ENCODE results near the gene PRMT1. TPM values are rescaled to one million over a fixed set of nuclear protein-coding genes. Genes with fewer than 3 reads are reported as not detected.

PRMT1 gene
- total RNA-seq, 2 donors from 2014 or later, result 116 to 118 TPM

DNA sequence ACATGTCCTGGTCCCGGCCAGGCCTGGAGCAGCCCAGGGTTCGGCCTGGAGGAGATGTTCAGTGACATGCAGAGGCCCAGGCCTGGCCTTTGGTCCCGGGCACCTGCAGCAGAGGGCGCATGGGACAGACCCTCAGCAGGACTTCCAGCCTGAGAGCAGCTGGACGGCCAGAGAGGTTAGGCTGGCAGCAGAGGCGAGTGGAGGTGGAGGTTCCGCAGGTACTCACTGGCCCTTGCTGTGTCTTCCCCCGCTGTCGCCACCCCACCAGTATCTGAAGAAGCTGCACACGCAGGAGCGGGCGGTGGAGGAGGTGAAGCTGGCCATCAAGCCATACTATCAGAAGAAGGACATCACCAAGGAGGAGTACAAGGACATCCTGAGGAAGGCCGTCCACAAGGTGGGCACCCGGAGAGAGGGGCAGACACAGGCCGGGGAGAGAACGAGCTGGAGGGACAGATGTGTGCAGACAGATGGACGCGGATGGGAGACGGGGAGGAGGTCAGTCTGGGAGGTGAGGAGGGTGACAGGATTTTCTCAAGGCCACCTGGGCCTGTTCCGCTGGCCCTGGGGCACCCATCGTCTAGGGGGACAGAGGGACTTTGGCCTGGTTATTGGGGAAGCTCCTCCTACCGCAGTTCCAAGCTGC is 19.5 kb upstream of the PRMT1 start:
- no peak overlapping the region for H3K27ac ChIP-seq
- H3K36me3 ChIP-seq, result peaks cover 77% of the 10 kb centered on the region
- no peak for DNase-seq (ENCODE audit: low spot score)
- TF ChIP-seq, protein P1, sequence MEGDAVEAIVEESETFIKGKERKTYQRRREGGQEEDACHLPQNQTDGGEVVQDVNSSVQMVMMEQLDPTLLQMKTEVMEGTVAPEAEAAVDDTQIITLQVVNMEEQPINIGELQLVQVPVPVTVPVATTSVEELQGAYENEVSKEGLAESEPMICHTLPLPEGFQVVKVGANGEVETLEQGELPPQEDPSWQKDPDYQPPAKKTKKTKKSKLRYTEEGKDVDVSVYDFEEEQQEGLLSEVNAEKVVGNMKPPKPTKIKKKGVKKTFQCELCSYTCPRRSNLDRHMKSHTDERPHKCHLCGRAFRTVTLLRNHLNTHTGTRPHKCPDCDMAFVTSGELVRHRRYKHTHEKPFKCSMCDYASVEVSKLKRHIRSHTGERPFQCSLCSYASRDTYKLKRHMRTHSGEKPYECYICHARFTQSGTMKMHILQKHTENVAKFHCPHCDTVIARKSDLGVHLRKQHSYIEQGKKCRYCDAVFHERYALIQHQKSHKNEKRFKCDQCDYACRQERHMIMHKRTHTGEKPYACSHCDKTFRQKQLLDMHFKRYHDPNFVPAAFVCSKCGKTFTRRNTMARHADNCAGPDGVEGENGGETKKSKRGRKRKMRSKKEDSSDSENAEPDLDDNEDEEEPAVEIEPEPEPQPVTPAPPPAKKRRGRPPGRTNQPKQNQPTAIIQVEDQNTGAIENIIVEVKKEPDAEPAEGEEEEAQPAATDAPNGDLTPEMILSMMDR (IDR thresholded peaks at IDR 0.05), result no peak
- no peaks in the 10 kb centered on the region for H3K9me3 ChIP-seq
- no peaks in the 10 kb centered on the region for H3K27me3 ChIP-seq (replicated peaks; ENCODE audit: insufficient read depth)
- H3K4me3 ChIP-seq, result no peak overlapping the region
- ATAC-seq (ENCODE audit: insufficient number of reproducible peaks, low FRiP score, low read depth), result no peak
- H3K4me1 ChIP-seq (ENCODE audit: control insufficient read depth in 1 of 2, low read depth in 2 of 2), result no peaks in the 10 kb centered on the region

DNA sequence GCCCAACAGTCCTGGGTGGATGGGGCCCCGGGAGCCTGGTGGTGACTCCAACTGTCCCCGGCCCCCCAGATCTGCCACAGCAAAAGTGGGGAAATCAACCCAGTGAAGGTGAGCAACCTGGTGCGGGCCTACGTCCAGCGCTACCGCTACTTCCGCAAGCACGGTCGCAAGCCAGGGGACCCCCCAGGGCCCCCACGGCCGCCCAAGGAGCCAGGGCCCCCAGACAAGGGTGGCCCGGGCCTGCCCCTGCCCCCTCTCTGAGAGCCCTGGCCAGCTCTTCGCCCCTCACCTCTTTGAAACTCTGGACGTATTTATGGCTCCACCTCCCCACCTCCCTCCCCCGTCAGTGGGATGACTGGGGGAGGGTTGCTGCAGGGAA is 18.9 kb upstream of the PRMT1 start:
- peaks cover 77% of the 10 kb centered on the region for H3K36me3 ChIP-seq

DNA sequence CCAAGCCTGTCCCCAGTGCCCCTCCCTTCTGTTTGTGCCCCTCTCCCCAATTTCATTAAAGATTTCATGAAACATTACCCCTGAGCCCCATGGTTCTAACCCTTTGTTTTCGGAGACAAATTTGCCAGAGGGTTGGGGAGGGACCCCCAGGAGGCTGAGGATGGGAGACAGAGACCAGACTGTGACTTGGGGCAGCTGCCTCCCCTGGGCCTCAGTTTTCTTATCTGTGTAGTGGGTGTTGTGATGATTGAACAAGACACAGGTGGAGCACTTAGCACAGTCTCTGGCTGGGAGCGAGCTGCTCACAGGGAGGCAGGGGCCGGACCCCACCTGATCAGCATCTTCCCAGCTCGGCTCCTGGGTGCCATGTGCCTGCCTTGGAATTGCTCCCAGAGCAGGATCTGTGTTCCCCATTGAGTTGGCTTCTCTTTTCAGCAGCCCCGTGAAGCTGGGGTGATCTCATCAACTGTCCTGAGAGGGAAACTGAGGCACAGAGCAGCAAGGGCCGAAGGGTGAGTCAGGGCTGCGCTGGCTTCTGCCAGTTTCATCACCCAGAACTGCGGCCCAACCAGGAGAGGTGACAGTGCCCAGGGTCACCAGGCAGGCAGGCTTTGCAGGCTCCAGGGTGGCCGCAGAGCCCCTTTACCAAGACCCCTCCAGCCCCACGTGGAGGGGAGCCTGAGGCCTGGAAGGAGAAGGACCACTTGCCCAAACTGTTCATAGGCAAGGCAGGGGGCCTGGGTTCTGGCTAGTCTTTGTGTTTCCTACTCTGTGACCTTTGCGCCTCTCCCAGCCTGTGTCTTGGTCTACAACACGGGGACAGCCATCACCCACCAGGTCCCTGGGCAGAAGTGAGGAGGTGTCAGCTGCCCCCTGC is 18.3 kb upstream of the PRMT1 start:
- TF ChIP-seq, protein P1 (IDR thresholded peaks at IDR 0.05), result no peak
- H3K4me1 ChIP-seq (ENCODE audit: control insufficient read depth in 1 of 2, low read depth in 2 of 2), result peaks cover 2 to 5% of the 10 kb centered on the region in 2 donors
- no peak overlapping the region for H3K27ac ChIP-seq
- H3K36me3 ChIP-seq, result peaks cover 71% of the 10 kb centered on the region
- no peak for DNase-seq (ENCODE audit: low spot score)
- ATAC-seq (ENCODE audit: insufficient number of reproducible peaks, low FRiP score, low read depth), result no peak
- H3K27me3 ChIP-seq (replicated peaks; ENCODE audit: insufficient read depth), result no peaks in the 10 kb centered on the region
- no peaks in the 10 kb centered on the region for H3K9me3 ChIP-seq
- H3K4me3 ChIP-seq, result no peak overlapping the region

More for the DNA sequence above, 18.9 kb upstream of the PRMT1 start:
- no peak for ATAC-seq (ENCODE audit: insufficient number of reproducible peaks, low FRiP score, low read depth)
- TF ChIP-seq, protein P1 (IDR thresholded peaks at IDR 0.05), result no peak
- DNase-seq (ENCODE audit: low spot score), result no peak
- H3K27ac ChIP-seq, result no peak overlapping the region
- H3K9me3 ChIP-seq, result no peaks in the 10 kb centered on the region
- H3K4me1 ChIP-seq (ENCODE audit: control insufficient read depth in 1 of 2, low read depth in 2 of 2), result no peaks in the 10 kb centered on the region
- H3K27me3 ChIP-seq (replicated peaks; ENCODE audit: insufficient read depth), result no peaks in the 10 kb centered on the region
- H3K4me3 ChIP-seq, result no peak overlapping the region

DNA sequence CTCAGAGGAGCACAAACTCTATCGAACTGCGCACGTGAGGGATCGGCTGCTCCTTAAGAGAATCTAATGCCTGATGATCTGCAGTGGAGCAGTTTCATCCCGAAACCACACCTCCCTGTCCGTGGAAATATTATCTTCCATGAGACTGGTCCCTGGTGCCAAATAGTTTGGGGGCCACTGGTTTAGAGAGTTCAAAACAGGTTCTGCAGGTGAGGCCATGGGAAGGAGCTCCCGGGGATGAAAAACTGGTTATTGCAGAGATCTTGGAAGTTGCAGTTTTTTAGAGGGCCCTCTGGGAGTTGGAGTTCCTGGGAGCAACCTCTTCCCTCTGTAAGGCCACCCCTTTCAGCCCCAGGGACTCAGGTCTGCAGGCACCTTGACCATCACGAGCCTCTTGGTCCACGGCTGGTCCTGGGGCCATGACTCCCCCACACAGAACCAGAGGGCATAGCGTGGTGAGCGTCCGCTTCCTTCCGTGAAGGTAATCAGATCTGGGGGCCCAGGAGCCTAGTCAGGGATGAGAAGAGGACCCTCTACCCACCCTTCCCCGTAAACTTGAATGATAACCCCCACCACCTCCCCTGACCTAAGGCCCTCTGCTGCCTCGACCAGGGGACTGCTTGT is 16.6 kb upstream of the PRMT1 start:
- ATAC-seq (ENCODE audit: insufficient number of reproducible peaks, low FRiP score, low read depth), result no peak
- Histone ChIP-seq H3K9me3 (no peaks in the 10 kb centered on the region), H3K36me3 (peaks cover 56% of the 10 kb centered on the region)

More for the DNA sequence above, 16.6 kb upstream of the PRMT1 start:
- DNase-seq (ENCODE audit: low spot score), result no peak
- H3K4me3 ChIP-seq, result no peak overlapping the region
- H3K4me1 ChIP-seq (ENCODE audit: control insufficient read depth in 1 of 2, low read depth in 2 of 2), result peaks cover 6 to 10% of the 10 kb centered on the region in 2 donors
- H3K27ac ChIP-seq, result no peak overlapping the region
- no peaks in the 10 kb centered on the region for H3K27me3 ChIP-seq (replicated peaks; ENCODE audit: insufficient read depth)
- TF ChIP-seq, protein P1 (IDR thresholded peaks at IDR 0.05), result no peak
